HCT116 (cell line): Measurements from ENCODE around the gene TMEM222. TPM values are rescaled to one million over a fixed set of nuclear protein-coding genes. Genes with fewer than 3 reads are reported as not detected.
"Not testable (repeated sequence)": the region's sequence is repeated elsewhere in the genome, so short reads cannot be mapped to it uniquely, and the experiment has no call there.

Source experiments
- ATAC-seq: fragments of 200-7000 bp; cut with Tn5 transposase; 2 replicates; pipeline ENCODE4 v1.9.1; 2020; ENCODE audit warnings: mild to moderate bottlenecking, moderate library complexity
- BruUV-seq: library from RNA; stranded (reverse); fragments of 400-500 nt; replicated peaks from 2 replicates; lab custom pipeline; 2021; lab: Mats Ljungman, UMichigan
- CTCF ChIA-PET: fragments of 300-600 bp; sonication (Branson Sonifier 250); formaldehyde crosslinking; loops from one replicate; lab custom pipeline; 2021; ENCODE audit warnings: antibody characterized with exemption; lab: Charles Lee
- POLR2A ChIA-PET: fragments of 300-600, 350-600 bp; sonication (Branson Sonifier 250); formaldehyde crosslinking; loops from one replicate; lab custom pipeline; 2021; ENCODE audit warnings: antibody characterized with exemption; lab: Charles Lee
- RAD21 ChIA-PET, 2 experiments: fragments of 300-600 bp; sonication (Branson Sonifier 250); formaldehyde crosslinking; loops; one replicate each; lab custom pipeline; 2023; ENCODE audit warnings: low total read pairs in 2 of 2; ENCODE audit not compliant: uncharacterized antibody in 2 of 2, unreplicated experiment in 2 of 2, low non-redundant PET in 1 of 2; lab: Charles Lee
- DNase-seq: peaks from one replicate; pipeline ENCODE4 v3.0.0-alpha.2; 2010; ENCODE audit warnings: low read depth, low spot score
- H2AFZ ChIP-seq: fragments of 200-600 bp; shearing (Covaris generic), sonication (generic); 2 replicates; pipeline ENCODE4 v1.6.1; 2017; ENCODE audit warnings: low read depth, mixed run types, mixed read lengths, antibody characterized with exemption, low read length; ENCODE audit not compliant: poor library complexity, severe bottlenecking
- H3K27ac ChIP-seq: 2 replicates; pipeline ENCODE4 v1.5.1; 2012; ENCODE audit warnings: low read depth, low read length
- H3K27me3 ChIP-seq: fragments of 200-600 bp; sonication (generic); 2 replicates; pipeline ENCODE4 v1.6.1; 2016; ENCODE audit warnings: mixed run types, low read length, mixed read lengths; ENCODE audit not compliant: insufficient read depth
- H3K36me3 ChIP-seq, 2 experiments: fragments of 200-500 bp in 1 of 2; fragments of 200-600 bp in 1 of 2; sonication (Bioruptor generic) in 1 of 2; sonication (generic) in 1 of 2; 2 replicates each; pipeline versions ENCODE4 v1.5.1 to v1.6.1; 2014 to 2016; ENCODE audit warnings: low read length in 2 of 2, inconsistent platforms in 1 of 2, mixed read lengths in 1 of 2, mixed run types in 1 of 2; ENCODE audit not compliant: insufficient read depth in 2 of 2, control insufficient read depth in 1 of 2
- H3K4me1 ChIP-seq, 2 experiments: fragments of 200-600 bp in 1 of 2; sonication (generic) in 1 of 2; 2 replicates each; pipeline versions ENCODE4 v1.5.1 to v1.6.1; 2012 to 2017; ENCODE audit warnings: low read length in 2 of 2, inconsistent platforms in 1 of 2, mild to moderate bottlenecking in 1 of 2, mixed read lengths in 1 of 2, mixed run types in 1 of 2, moderate library complexity in 1 of 2; ENCODE audit not compliant: insufficient read depth in 2 of 2, control insufficient read depth in 1 of 2
- H3K4me2 ChIP-seq: fragments of 200-600 bp; sonication (generic); 2 replicates; pipeline ENCODE4 v1.6.1; 2017; ENCODE audit warnings: mixed run types, low read length, mixed read lengths
- H3K4me3 ChIP-seq, 2 experiments: fragments of 200-600 bp in 1 of 2; sonication (generic) in 1 of 2; replicated peaks in 1 of 2; 2 replicates each; pipeline ENCODE4 v1.5.1; 2011 to 2016; ENCODE audit warnings: low read length in 2 of 2, control low read depth in 1 of 2, low read depth in 1 of 2, mild to moderate bottlenecking in 1 of 2, mixed read lengths in 1 of 2, mixed run types in 1 of 2
- H3K79me2 ChIP-seq: fragments of 200-600 bp; sonication (generic); 2 replicates; pipeline ENCODE4 v1.6.1; 2017; ENCODE audit warnings: mild to moderate bottlenecking, mixed run types, low read length, moderate library complexity, mixed read lengths; ENCODE audit not compliant: insufficient read depth
- H3K9ac ChIP-seq: fragments of 200-600 bp; sonication (generic); 2 replicates; pipeline ENCODE4 v1.6.1; 2016; ENCODE audit warnings: low read length, mixed read lengths
- H3K9me2 ChIP-seq: fragments of 200-600 bp; sonication (generic), shearing (Covaris generic); 2 replicates; pipeline ENCODE4 v1.6.1; 2017; ENCODE audit warnings: mixed run types, mild to moderate bottlenecking, moderate library complexity; ENCODE audit not compliant: insufficient read depth
- H3K9me3 ChIP-seq, 2 experiments: fragments of 200-500 bp in 1 of 2; fragments of 200-600 bp in 1 of 2; sonication (Bioruptor generic) in 1 of 2; sonication (generic) in 1 of 2; 2 replicates each; pipeline ENCODE4 v1.6.1; 2014 to 2017; ENCODE audit warnings: low read length in 2 of 2, mixed read lengths in 2 of 2, inconsistent platforms in 1 of 2, low read depth in 1 of 2, mild to moderate bottlenecking in 1 of 2, mixed run types in 1 of 2, moderate library complexity in 1 of 2; ENCODE audit not compliant: control insufficient read depth in 1 of 2, insufficient read depth in 1 of 2
- H4K20me1 ChIP-seq: fragments of 200-600 bp; sonication (generic), shearing (Covaris generic); 2 replicates; pipeline ENCODE4 v1.6.1; 2017; ENCODE audit warnings: mixed run types, mild to moderate bottlenecking, moderate library complexity; ENCODE audit not compliant: insufficient read depth
- FOSL1 ChIP-seq: IDR thresholded peaks from 2 replicates; pipeline ENCODE4 v1.6.1; 2012; ENCODE audit warnings: low read depth
- intact Hi-C: fragments of 100-400 bp; cut with micrococcal nuclease; formaldehyde crosslinking; loops from 2 replicates; pipeline ENCODE4 v1.10.0; 2022
- total RNA-seq: library from RNA; stranded (reverse); gene quantifications from one replicate; pipeline ENCODE4 v1.2.1, GENCODE V29; 2021; ENCODE audit not compliant: unreplicated experiment

The TMEM222 gene
- total RNA-seq, 1 experiment from 2014 or later, result 32.8 TPM

DNA sequence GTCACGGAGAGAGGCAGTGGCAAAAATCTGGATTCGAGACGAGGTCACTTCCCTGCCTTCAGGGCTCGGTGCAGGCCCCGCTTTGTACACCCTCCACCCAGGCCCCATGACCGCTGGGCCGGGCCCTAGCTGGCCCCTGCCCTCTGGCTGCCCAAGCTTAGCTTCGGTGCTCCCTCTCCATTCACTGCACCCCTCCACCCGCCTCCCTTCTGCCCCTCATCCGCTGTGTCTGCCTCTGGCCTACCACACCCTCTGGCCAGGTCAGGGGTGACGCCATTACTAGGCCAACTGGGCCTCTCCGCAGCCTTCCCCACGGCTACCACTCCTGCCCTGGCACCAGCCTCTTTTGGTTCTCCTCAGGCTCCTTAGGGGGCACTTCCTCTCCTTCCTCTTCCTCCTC is 61.7 kb downstream of the TMEM222 start:
- ChIA-PET CTCF (interaction anchor here (1.0 to 3.4 kb wide), 2 partner anchors 12 to 17 kb away, joined by 3 to 10 read pairs; partner anchors contain the start of gene MAP3K6), RAD21 (interaction anchor here (1.0 to 1.1 kb wide), 2 partner anchors 8 to 81 kb away, joined by 3 to 4 read pairs; no protein-coding TSS in a partner anchor), POLR2A (interaction anchor here (1.2 to 3.9 kb wide), 2 partner anchors 18 to 76 kb away, joined by 4 to 26 read pairs; partner anchors contain the start of gene MAP3K6)
- Histone ChIP-seq H3K27ac (no peak overlapping the region; the same call in 1 of the 2 replicates), H3K4me1 (peaks cover 8 to 60% of the 10 kb centered on the region in 2 experiments), H3K4me3 (no peak overlapping the region), H3K4me2 (peak overlapping the region; percentile 98), H3K27me3 (no peaks in the 10 kb centered on the region), H4K20me1 (no peaks in the 10 kb centered on the region), H3K79me2 (no peaks in the 10 kb centered on the region), H3K9me3 (no peaks in the 10 kb centered on the region), H3K9ac (no peak overlapping the region), H2AFZ (no peak overlapping the region), H3K36me3 (no peaks in the 10 kb centered on the region), H3K9me2 (no peaks in the 10 kb centered on the region)
- TF ChIP-seq FOSL1, result no peak
- no peak for DNase-seq
- intact Hi-C loops, result no loop called here
- no TSS peak for BruUV-seq
- ATAC-seq, result no peak

DNA sequence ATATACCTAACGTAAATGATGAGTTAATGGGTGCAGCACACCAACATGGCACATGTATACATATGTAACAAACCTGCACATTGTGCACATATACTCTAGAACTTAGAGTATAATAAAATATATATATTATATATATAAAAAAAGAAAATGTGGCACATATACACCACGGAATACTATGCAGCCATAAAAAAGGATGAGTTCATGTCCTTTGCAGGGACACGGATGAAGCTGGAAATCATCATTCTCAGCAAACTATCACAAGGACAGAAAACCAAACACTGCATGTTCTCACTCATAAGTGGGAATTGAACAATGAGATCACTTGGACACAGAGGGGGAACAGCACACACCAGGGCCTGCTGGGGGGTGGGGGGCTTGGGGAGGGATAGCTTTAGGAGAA is 62.8 kb downstream of the TMEM222 start:
- CTCF ChIA-PET, result interaction anchor here (0.5 to 3.6 kb wide), 3 partner anchors 18 to 153 kb away, joined by 3 to 17 read pairs (median 10); partner anchors contain the start of gene MAP3K6
- RAD21 ChIA-PET, result interaction anchor here in 1 of 2 experiments (1.0 kb wide), 1 partner anchor 83 kb away, joined by 3 read pairs; no protein-coding TSS in a partner anchor
- POLR2A ChIA-PET, result interaction anchor here (3.9 kb wide), 1 partner anchor 19 kb away, joined by 26 read pairs; the partner anchor contains the start of gene MAP3K6

More for the DNA sequence above, 62.8 kb downstream of the TMEM222 start:
- H3K9me2 ChIP-seq, H3K27ac ChIP-seq, H4K20me1 ChIP-seq, intact Hi-C loops, DNase-seq, H3K79me2 ChIP-seq, H3K9me3 ChIP-seq, H2AFZ ChIP-seq, H3K9ac ChIP-seq, BruUV-seq, H3K27me3 ChIP-seq, ATAC-seq, H3K4me2 ChIP-seq, H3K4me3 ChIP-seq, H3K36me3 ChIP-seq: not testable (repeated sequence)
- H3K4me1 ChIP-seq, result peaks cover 4 to 48% of the 10 kb centered on the region in 2 experiments; a peak in 3 of 4 replicates

Other genes with a start within 250 kb of the TMEM222 start
- gene SLC9A1, start 167.0 kb upstream of the TMEM222 start, total RNA-seq, result 21.7 TPM
- 26.6 TPM for gene WDTC1, start 87.5 kb upstream of the TMEM222 start, total RNA-seq
- gene SYTL1, start 19.9 kb downstream of the TMEM222 start, total RNA-seq, result 75.9 TPM
- gene MAP3K6, start 44.8 kb downstream of the TMEM222 start, total RNA-seq, result 30.2 TPM
- gene FCN3, start 52.7 kb downstream of the TMEM222 start, total RNA-seq, result 1.2 TPM
- gene CD164L2, start 61.2 kb downstream of the TMEM222 start, total RNA-seq, result 11.6 TPM
- gene GPR3, start 70.5 kb downstream of the TMEM222 start, total RNA-seq, result 2.8 TPM
- gene WASF2, start 168.0 kb downstream of the TMEM222 start, total RNA-seq, result 111 TPM